GM12878 (cell line): ENCODE measurements around the gene SLCO6A1. TPM values are rescaled to one million over a fixed set of nuclear protein-coding genes. Genes with fewer than 3 reads are reported as not detected.

ENCODE experiments used
- CEBPB ChIP-seq, 2 experiments: fragments of 150-350 bp in 1 of 2; IDR thresholded peaks; 2 replicates each; pipeline ENCODE4 v1.6.1; 2012 to 2014; ENCODE audit warnings: low read depth in 2 of 2, low read length in 2 of 2, borderline replicate concordance in 1 of 2, inconsistent platforms in 1 of 2
- GATAD2B ChIP-seq: fragments of 450-650 bp; conservative IDR thresholded peaks from 2 replicates; pipeline ENCODE4 v1.6.1; 2017; ENCODE audit warnings: low read depth, mild to moderate bottlenecking, moderate library complexity
- HDAC2 ChIP-seq: fragments of 200-600 bp; sonication (generic); IDR thresholded peaks from 2 replicates; pipeline ENCODE4 v1.6.1; 2017
- NFYB ChIP-seq: IDR thresholded peaks from 2 replicates; pipeline ENCODE4 v1.6.1; 2011; ENCODE audit warnings: low read depth, mild to moderate bottlenecking, low read length, improper control_type of control experiment, moderate library complexity; ENCODE audit not compliant: insufficient read depth
- SMC3 ChIP-seq: IDR thresholded peaks from 2 replicates; pipeline ENCODE4 v1.6.1; 2011; ENCODE audit warnings: low read length, improper control_type of control experiment, borderline replicate concordance
- SREBF2 ChIP-seq: IDR thresholded peaks from 2 replicates; pipeline ENCODE4 v1.6.1; 2012; ENCODE audit warnings: mild to moderate bottlenecking, low read length
- SUPT20H ChIP-seq: IDR thresholded peaks from 2 replicates; pipeline ENCODE4 v1.6.1; 2011; ENCODE audit warnings: low read depth, mild to moderate bottlenecking, low read length, moderate library complexity, borderline replicate concordance; ENCODE audit not compliant: control insufficient read depth
- TCF3 ChIP-seq: IDR thresholded peaks from 2 replicates; pipeline ENCODE4 v1.6.1; 2012; ENCODE audit warnings: low read depth, mild to moderate bottlenecking, low read length, borderline replicate concordance; ENCODE audit not compliant: insufficient read depth
- polyA plus RNA-seq, 11 experiments: library from polyadenylated mRNA; depleted of rRNA in 4 of 11; unstranded in 6 of 11; stranded (reverse) in 5 of 11; fragments of >200 nt; fragmentation: Nextera tagmentation in 4 of 11; fragmentation: Illumina TruSeq in 1 of 11; extraction: Ambion mirVana in 4 of 11; extraction: Trizol in 1 of 11; gene quantifications; 1 replicate in 1 of 11; 2 replicates in 10 of 11; pipeline versions ENCODE4 v1.2.1 to v1.2.3, GENCODE V29; 2011 to 2016; ENCODE audit warnings: inconsistent platforms in 2 of 11, missing spikeins in 2 of 11, low read depth in 1 of 11
- total RNA-seq, 4 experiments: library from RNA; depleted of rRNA in 3 of 4; stranded (reverse); fragments of >200 nt in 3 of 4; fragmentation: Illumina TruSeq in 1 of 4; extraction: Trizol in 1 of 4; gene quantifications; 2 replicates each; pipeline versions ENCODE4 v1.2.1 to v1.2.3, GENCODE V29; 2013 to 2021
- TF ChIP-seq, protein P1 (sequence below): IDR thresholded peaks from 2 replicates; pipeline ENCODE4 v1.6.1; 2012; ENCODE audit warnings: low read depth, low read length, improper control_type of control experiment
- TF ChIP-seq, protein P2 (sequence below): IDR thresholded peaks from 2 replicates; pipeline ENCODE4 v1.6.1; 2011; ENCODE audit warnings: low read depth, low read length, improper control_type of control experiment, borderline replicate concordance
- TF ChIP-seq, protein P3 (sequence below): fragments of 150-350 bp; IDR thresholded peaks from 2 replicates; pipeline ENCODE4 v1.6.1; 2016; ENCODE audit warnings: low read depth, low read length
- TF ChIP-seq, protein P4 (sequence below): fragments of 450-650 bp; conservative IDR thresholded peaks from 2 replicates; pipeline ENCODE4 v1.6.1; 2017; ENCODE audit warnings: mild to moderate bottlenecking, moderate library complexity

Gene SLCO6A1
- total and polyA plus RNA-seq, 10 of the 15 experiments (the other 5 are each of a cell fraction or from before 2014, with no cell fraction given), result not detected

DNA sequence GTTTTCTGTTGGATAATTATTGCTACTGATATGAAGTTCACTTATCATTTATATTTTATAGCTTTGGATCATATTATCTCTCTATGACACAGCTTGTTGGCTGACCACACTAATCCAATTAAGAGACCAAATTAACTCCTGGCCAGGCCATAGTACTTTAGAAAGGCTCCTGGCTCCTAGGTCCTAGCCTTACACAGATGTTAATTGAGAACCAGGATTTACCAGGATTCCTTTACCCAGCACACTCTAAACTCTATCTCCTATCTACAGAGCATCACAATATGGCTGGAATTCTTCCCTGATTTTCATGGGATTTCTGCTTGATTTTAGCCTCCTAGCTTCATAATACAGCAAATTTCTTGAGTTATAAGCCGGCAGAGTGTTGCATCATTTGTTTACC lies 80.3 kb downstream of the SLCO6A1 start (continued):
- TF ChIP-seq, protein P1, sequence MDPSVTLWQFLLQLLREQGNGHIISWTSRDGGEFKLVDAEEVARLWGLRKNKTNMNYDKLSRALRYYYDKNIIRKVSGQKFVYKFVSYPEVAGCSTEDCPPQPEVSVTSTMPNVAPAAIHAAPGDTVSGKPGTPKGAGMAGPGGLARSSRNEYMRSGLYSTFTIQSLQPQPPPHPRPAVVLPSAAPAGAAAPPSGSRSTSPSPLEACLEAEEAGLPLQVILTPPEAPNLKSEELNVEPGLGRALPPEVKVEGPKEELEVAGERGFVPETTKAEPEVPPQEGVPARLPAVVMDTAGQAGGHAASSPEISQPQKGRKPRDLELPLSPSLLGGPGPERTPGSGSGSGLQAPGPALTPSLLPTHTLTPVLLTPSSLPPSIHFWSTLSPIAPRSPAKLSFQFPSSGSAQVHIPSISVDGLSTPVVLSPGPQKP, result no peak
- TF ChIP-seq, protein P2, sequence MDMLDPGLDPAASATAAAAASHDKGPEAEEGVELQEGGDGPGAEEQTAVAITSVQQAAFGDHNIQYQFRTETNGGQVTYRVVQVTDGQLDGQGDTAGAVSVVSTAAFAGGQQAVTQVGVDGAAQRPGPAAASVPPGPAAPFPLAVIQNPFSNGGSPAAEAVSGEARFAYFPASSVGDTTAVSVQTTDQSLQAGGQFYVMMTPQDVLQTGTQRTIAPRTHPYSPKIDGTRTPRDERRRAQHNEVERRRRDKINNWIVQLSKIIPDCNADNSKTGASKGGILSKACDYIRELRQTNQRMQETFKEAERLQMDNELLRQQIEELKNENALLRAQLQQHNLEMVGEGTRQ, result no peak
- TF ChIP-seq TCF3, result no peak
- no peak for TF ChIP-seq SMC3
- no peak for TF ChIP-seq NFYB
- no peak for TF ChIP-seq SREBF2
- no peak for TF ChIP-seq CEBPB (IDR thresholded peaks at IDR 0.05; ENCODE audit: borderline replicate concordance in 1 of 2, low read depth in 2 of 2, low read length in 2 of 2)
- no peak for TF ChIP-seq SUPT20H
- TF ChIP-seq GATAD2B, result no peak
- TF ChIP-seq HDAC2, result no peak
- TF ChIP-seq, protein P3, sequence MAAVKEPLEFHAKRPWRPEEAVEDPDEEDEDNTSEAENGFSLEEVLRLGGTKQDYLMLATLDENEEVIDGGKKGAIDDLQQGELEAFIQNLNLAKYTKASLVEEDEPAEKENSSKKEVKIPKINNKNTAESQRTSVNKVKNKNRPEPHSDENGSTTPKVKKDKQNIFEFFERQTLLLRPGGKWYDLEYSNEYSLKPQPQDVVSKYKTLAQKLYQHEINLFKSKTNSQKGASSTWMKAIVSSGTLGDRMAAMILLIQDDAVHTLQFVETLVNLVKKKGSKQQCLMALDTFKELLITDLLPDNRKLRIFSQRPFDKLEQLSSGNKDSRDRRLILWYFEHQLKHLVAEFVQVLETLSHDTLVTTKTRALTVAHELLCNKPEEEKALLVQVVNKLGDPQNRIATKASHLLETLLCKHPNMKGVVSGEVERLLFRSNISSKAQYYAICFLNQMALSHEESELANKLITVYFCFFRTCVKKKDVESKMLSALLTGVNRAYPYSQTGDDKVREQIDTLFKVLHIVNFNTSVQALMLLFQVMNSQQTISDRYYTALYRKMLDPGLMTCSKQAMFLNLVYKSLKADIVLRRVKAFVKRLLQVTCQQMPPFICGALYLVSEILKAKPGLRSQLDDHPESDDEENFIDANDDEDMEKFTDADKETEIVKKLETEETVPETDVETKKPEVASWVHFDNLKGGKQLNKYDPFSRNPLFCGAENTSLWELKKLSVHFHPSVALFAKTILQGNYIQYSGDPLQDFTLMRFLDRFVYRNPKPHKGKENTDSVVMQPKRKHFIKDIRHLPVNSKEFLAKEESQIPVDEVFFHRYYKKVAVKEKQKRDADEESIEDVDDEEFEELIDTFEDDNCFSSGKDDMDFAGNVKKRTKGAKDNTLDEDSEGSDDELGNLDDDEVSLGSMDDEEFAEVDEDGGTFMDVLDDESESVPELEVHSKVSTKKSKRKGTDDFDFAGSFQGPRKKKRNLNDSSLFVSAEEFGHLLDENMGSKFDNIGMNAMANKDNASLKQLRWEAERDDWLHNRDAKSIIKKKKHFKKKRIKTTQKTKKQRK, result no peak
- TF ChIP-seq, protein P4, sequence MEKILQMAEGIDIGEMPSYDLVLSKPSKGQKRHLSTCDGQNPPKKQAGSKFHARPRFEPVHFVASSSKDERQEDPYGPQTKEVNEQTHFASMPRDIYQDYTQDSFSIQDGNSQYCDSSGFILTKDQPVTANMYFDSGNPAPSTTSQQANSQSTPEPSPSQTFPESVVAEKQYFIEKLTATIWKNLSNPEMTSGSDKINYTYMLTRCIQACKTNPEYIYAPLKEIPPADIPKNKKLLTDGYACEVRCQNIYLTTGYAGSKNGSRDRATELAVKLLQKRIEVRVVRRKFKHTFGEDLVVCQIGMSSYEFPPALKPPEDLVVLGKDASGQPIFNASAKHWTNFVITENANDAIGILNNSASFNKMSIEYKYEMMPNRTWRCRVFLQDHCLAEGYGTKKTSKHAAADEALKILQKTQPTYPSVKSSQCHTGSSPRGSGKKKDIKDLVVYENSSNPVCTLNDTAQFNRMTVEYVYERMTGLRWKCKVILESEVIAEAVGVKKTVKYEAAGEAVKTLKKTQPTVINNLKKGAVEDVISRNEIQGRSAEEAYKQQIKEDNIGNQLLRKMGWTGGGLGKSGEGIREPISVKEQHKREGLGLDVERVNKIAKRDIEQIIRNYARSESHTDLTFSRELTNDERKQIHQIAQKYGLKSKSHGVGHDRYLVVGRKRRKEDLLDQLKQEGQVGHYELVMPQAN, result no peak
